Mesendoderm (in vitro differentiated cells): Measurements from ENCODE around the gene ZNF569.

Source experiments
- DNase-seq: peaks from one replicate; pipeline ENCODE4 v3.0.0; 2013
- H2AK5ac ChIP-seq: 2 replicates; pipeline ENCODE4 v1.6.1; 2013; ENCODE audit warnings: low read length, inconsistent platforms
- H2BK120ac ChIP-seq: 2 replicates; pipeline ENCODE4 v1.6.1; 2013; ENCODE audit warnings: low read depth, mild to moderate bottlenecking, low read length, moderate library complexity, mixed read lengths
- H2BK15ac ChIP-seq: replicated peaks from 2 replicates; pipeline ENCODE4 v1.6.1; 2013; ENCODE audit warnings: low read depth, mild to moderate bottlenecking, moderate library complexity
- H2BK5ac ChIP-seq: 2 replicates; pipeline ENCODE4 v1.6.1; 2013; ENCODE audit warnings: low read length, inconsistent platforms
- H3K18ac ChIP-seq: 2 replicates; pipeline ENCODE4 v1.6.1; 2013; ENCODE audit warnings: mild to moderate bottlenecking, low read length, mixed read lengths
- H3K23ac ChIP-seq: one replicate; pipeline ENCODE4 v1.6.1; 2013; ENCODE audit warnings: low read length
- H3K27ac ChIP-seq: 2 replicates; pipeline ENCODE4 v1.5.1; 2013; ENCODE audit warnings: low read depth, mild to moderate bottlenecking, inconsistent platforms, low read length, moderate library complexity
- H3K27me3 ChIP-seq: 2 replicates; pipeline ENCODE4 v1.6.1; 2013; ENCODE audit warnings: low read length, control low read depth, mild to moderate bottlenecking, inconsistent platforms; ENCODE audit not compliant: insufficient read depth, poor library complexity
- H3K36me3 ChIP-seq: 2 replicates; pipeline ENCODE4 v1.6.1; 2013; ENCODE audit warnings: low read length, inconsistent platforms; ENCODE audit not compliant: control insufficient read depth, insufficient read depth
- H3K4ac ChIP-seq: one replicate; pipeline ENCODE4 v1.6.1; 2013; ENCODE audit warnings: low read depth, mild to moderate bottlenecking, low read length, moderate library complexity
- H3K4me1 ChIP-seq: 2 replicates; pipeline ENCODE4 v1.6.1; 2013; ENCODE audit warnings: low read depth, low read length, inconsistent platforms; ENCODE audit not compliant: control insufficient read depth
- H3K4me2 ChIP-seq: 2 replicates; pipeline ENCODE4 v1.6.1; 2013; ENCODE audit warnings: low read length
- H3K4me3 ChIP-seq: 2 replicates; pipeline ENCODE4 v1.5.1; 2013; ENCODE audit warnings: mild to moderate bottlenecking, low read length
- H3K56ac ChIP-seq: one replicate; pipeline ENCODE4 v1.6.1; 2013; ENCODE audit warnings: low read length
- H3K79me1 ChIP-seq: 2 replicates; pipeline ENCODE4 v1.6.1; 2013; ENCODE audit warnings: low read length, inconsistent platforms
- H3K79me2 ChIP-seq: 2 replicates; pipeline ENCODE4 v1.6.1; 2013; ENCODE audit warnings: mild to moderate bottlenecking, low read length; ENCODE audit not compliant: control insufficient read depth, insufficient read depth
- H3K9ac ChIP-seq: 2 replicates; pipeline ENCODE4 v1.6.1; 2013; ENCODE audit warnings: low read length, inconsistent platforms
- H4K5ac ChIP-seq: one replicate; pipeline ENCODE4 v1.6.1; 2013; ENCODE audit warnings: low read length
- H4K8ac ChIP-seq: one replicate; pipeline ENCODE4 v1.6.1; 2013; ENCODE audit warnings: low read depth, mild to moderate bottlenecking, control low read depth, low read length, moderate library complexity
- WGBS: extraction: QIAGEN DNeasy Blood & Tissue Kit; methylation state at CpG from one replicate; pipeline ENCODE4 v1.1.7; 2013; ENCODE audit warnings: low lambda C conversion rate, missing lambda C conversion rate; ENCODE audit not compliant: insufficient coverage; ENCODE audit errors: extremely low coverage; 5-methylcytosine and 5-hydroxymethylcytosine counted together

The ZNF569 gene

DNA sequence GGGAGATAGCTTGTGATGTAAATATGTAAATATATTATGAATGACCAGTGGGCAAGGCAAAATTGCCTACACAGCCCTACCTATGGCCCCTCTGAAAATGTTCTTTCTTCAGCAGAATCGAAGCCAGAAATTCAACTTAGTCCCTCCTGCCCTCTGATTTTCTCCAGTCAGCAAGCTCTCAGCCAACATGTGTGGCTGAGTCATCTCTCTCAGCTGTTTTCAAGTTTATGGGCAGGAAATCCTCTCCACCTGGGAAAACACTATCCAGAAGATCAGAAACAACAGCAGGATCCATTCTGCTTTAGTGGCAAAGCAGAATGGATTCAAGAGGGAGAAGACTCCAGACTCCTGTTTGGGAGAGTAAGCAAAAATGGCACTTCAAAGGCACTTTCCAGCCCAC is 105.2 kb downstream of the ZNF569 start:
- H3K79me2 ChIP-seq: no peaks in the 10 kb centered on the region
- H4K5ac ChIP-seq: no peak overlapping the region
- WGBS: no CpG with 5 or more reads among the region's 1 CpG
- peaks cover 16% of the 10 kb centered on the region for H3K36me3 ChIP-seq
- H3K23ac ChIP-seq: no peak overlapping the region
- no peaks in the 10 kb centered on the region for H3K27me3 ChIP-seq
- no peaks in the 10 kb centered on the region for H3K79me1 ChIP-seq
- no peak overlapping the region for H2BK5ac ChIP-seq
- no peak for DNase-seq
- no peak overlapping the region for H3K4ac ChIP-seq
- no peak overlapping the region for H2AK5ac ChIP-seq
- no peak overlapping the region for H3K4me3 ChIP-seq
- H3K4me2 ChIP-seq: no peak overlapping the region
- H4K8ac ChIP-seq: no peak overlapping the region
- no peak overlapping the region for H3K18ac ChIP-seq
- H3K27ac ChIP-seq: no peak overlapping the region
- no peak overlapping the region for H3K56ac ChIP-seq
- H3K4me1 ChIP-seq: no peaks in the 10 kb centered on the region
- H2BK120ac ChIP-seq: no peak overlapping the region
- no peak overlapping the region for H3K9ac ChIP-seq
- no peak overlapping the region for H2BK15ac ChIP-seq
